HG03442 (cell line): ENCODE data around the gene CTNNA3.

Experiments used
- ATAC-seq: cut with Tn5 transposase; IDR thresholded peaks from one replicate; pipeline ENCODE4 v1.9.1; 2021; ENCODE audit warnings: mild to moderate bottlenecking, moderate library complexity; ENCODE audit not compliant: unreplicated experiment

The CTNNA3 gene

GRCh38 chr10:67385566-67385965, 310.4 kb downstream of the CTNNA3 start:
- no peak for ATAC-seq

- ATAC-seq = no peak
Observed at GRCh38 chr10:67385089-67385488, 310.9 kb downstream of the CTNNA3 start.

- ATAC-seq = no peak
Observed at GRCh38 chr10:67331121-67331910, 364.7 kb downstream of the CTNNA3 start.

GRCh38 chr10:67327626-67328535, 368.1 kb downstream of the CTNNA3 start:
- ATAC-seq = no peak

- ATAC-seq = no peak
Observed at GRCh38 chr10:67319976-67320375, 376.0 kb downstream of the CTNNA3 start.

- ATAC-seq = no peak
Observed at GRCh38 chr10:67308912-67309311, 387.1 kb downstream of the CTNNA3 start.

- no peak for ATAC-seq
Observed at GRCh38 chr10:67306588-67307205, 389.3 kb downstream of the CTNNA3 start.

- ATAC-seq = no peak
Observed at GRCh38 chr10:67302701-67303100, 393.3 kb downstream of the CTNNA3 start.

- ATAC-seq = no peak
Observed at GRCh38 chr10:67299761-67300160, 396.2 kb downstream of the CTNNA3 start.

- no peak for ATAC-seq
Observed at GRCh38 chr10:67297637-67298181, 398.3 kb downstream of the CTNNA3 start.

- ATAC-seq = no peak
Observed at GRCh38 chr10:67296926-67297325, 399.1 kb downstream of the CTNNA3 start.

- ATAC-seq = no peak
Observed at GRCh38 chr10:67288688-67289410, 407.1 kb downstream of the CTNNA3 start.

GRCh38 chr10:67284589-67284988, 411.4 kb downstream of the CTNNA3 start:
- no peak for ATAC-seq

GRCh38 chr10:67282871-67283270, 413.1 kb downstream of the CTNNA3 start:
- no peak for ATAC-seq

GRCh38 chr10:67280405-67280804, 415.6 kb downstream of the CTNNA3 start:
- ATAC-seq = no peak

- no peak for ATAC-seq
Observed at GRCh38 chr10:67277402-67277801, 418.6 kb downstream of the CTNNA3 start.

- no peak for ATAC-seq
Observed at GRCh38 chr10:67269828-67270227, 426.2 kb downstream of the CTNNA3 start.

GRCh38 chr10:67268146-67268545, 427.8 kb downstream of the CTNNA3 start:
- ATAC-seq = no peak

GRCh38 chr10:67262675-67263074, 433.3 kb downstream of the CTNNA3 start:
- ATAC-seq = no peak

- ATAC-seq = no peak
Observed at GRCh38 chr10:67261300-67261797, 434.6 kb downstream of the CTNNA3 start.
